Epithelial cell of proximal tubule (primary cell): ENCODE measurements around the gene MYT1. TPM values are rescaled to one million over a fixed set of nuclear protein-coding genes. Genes with fewer than 3 reads are reported as not detected.

Source experiments
- DNase-seq: peaks from one replicate; pipeline ENCODE4 v3.0.0-alpha.2; 2011; ENCODE audit warnings: low read depth
- H3K4me3 ChIP-seq: 2 replicates; pipeline ENCODE4 v1.5.1; 2011; ENCODE audit warnings: low read depth, mild to moderate bottlenecking, low read length
- total RNA-seq: library from RNA; depleted of rRNA; stranded (reverse); fragments of >200 nt; gene quantifications from 2 replicates; pipeline ENCODE4 v1.2.3, GENCODE V29; 2015
- TF ChIP-seq, protein P1 (sequence below): conservative IDR thresholded peaks from 2 replicates; pipeline ENCODE4 v1.5.1; 2012; ENCODE audit warnings: low read depth, mild to moderate bottlenecking, low read length

The MYT1 gene
- total RNA-seq, 1 donor from 2014 or later = not detected

DNA sequence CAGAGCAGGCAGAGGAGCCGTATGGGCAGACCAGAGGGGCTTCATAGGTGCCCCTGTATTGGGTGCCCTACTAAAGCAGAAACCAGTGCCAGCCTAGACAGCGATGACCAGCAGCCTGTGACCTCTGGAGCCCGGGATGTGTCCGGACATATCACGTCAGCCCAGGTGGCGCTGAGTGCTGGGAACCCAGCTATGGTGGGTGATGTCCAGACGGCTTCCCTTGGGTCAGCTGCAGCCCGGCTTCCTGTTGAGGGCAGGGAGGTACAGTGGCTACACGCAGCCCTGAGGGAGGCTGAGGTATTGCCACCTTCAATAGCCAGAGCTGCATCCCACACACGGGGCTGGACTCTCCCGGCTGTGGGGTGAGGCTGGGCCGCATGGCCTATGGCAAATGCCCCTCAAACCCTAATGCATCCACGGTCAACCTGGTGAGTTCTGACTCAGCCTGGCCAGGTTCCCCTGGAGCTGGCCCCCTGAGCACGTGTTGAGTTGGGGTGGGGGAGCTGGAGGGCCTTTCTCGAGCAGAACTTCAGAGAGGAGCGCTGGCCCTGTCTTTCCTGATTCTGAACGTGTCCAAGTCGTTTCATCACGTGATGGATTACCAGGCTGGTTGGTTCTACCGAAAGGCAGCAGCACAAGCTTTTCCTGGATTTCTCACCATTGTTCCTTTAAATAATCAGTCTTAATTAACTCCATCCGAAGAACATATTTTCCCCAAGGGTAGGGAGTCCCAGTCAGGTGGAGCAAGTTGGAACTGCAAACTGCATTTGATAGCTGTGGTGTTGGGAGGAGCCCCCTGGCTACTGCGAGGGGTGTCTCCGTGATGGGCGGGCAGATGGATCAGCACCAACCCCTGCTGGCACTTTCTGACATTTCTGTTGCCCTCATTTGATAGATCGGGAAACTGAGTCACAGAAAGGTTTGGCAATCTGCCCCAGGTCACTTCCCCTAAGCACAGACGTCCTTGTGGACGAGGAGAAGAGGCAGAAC lies 7.1 kb upstream of the MYT1 start:
- no peak overlapping the region for H3K4me3 ChIP-seq
- TF ChIP-seq, protein P1, sequence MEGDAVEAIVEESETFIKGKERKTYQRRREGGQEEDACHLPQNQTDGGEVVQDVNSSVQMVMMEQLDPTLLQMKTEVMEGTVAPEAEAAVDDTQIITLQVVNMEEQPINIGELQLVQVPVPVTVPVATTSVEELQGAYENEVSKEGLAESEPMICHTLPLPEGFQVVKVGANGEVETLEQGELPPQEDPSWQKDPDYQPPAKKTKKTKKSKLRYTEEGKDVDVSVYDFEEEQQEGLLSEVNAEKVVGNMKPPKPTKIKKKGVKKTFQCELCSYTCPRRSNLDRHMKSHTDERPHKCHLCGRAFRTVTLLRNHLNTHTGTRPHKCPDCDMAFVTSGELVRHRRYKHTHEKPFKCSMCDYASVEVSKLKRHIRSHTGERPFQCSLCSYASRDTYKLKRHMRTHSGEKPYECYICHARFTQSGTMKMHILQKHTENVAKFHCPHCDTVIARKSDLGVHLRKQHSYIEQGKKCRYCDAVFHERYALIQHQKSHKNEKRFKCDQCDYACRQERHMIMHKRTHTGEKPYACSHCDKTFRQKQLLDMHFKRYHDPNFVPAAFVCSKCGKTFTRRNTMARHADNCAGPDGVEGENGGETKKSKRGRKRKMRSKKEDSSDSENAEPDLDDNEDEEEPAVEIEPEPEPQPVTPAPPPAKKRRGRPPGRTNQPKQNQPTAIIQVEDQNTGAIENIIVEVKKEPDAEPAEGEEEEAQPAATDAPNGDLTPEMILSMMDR = no peak
- no peak for DNase-seq

DNA sequence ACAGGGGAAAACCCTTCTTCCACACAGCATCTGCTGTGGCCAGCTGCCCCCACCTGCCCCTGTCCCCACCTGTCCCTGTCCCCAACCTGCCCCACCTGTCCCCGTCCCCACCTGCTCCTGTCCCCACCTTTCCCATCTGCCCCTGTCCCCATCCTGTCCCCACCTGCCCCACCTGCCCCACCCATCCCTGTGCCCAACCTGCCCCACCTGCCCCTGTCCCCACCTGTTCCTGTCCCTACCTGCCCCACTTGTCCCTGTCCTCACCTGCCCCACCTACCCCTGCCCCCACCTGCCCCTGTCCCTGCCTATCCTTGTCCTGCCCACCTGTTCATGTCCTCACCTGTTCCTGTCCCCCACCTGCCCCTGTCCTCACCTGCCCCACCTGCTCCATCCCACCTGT lies 6.4 kb upstream of the MYT1 start:
- H3K4me3 ChIP-seq = no peak overlapping the region
- TF ChIP-seq, protein P1 = no peak
- DNase-seq = no peak

DNA sequence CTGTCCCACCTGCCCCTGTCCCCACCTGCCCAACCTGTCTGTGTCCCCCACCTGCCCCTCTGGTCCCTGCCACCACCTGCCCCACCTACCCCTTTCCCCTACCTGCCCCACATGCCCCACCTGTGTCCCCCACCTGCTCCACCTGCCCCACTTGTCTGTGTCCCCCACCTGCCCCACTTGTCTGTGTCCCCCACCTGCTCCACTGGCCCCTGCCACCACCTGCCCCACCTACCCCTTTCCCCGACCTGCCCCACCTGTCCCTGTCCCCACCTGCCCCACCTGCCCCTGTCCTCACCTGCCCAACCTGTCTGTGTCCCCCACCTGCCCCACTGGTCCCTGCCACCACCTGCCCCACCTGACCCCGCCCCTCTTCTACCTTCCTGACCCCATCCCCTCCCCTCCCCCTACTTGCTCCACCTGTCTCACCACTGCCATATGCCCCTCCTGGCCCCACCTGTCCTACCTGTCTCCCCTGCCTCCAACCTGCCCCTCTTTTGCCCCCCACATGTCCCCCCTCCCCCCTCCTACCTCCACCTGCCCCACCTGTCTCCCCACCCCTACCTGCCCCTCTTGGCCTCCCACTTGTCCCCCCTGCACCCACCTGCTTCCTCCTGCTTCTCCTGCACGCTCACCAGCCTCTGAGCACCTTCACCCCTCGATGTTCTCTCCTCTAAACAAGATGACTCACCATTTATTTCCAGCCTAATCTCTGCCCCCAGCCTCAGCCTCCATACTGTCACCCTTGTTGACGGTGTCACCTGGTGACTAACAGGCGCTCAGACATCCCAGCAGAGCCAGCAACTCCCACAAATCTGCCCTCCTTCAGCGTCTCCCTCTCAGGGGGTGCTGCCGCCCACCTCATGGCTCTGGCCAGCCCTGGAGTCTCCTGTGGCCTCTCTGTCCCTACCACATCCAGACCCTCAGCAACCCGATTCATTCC lies 5.6 kb upstream of the MYT1 start:
- TF ChIP-seq, protein P1 = no peak
- no peak for DNase-seq

DNA sequence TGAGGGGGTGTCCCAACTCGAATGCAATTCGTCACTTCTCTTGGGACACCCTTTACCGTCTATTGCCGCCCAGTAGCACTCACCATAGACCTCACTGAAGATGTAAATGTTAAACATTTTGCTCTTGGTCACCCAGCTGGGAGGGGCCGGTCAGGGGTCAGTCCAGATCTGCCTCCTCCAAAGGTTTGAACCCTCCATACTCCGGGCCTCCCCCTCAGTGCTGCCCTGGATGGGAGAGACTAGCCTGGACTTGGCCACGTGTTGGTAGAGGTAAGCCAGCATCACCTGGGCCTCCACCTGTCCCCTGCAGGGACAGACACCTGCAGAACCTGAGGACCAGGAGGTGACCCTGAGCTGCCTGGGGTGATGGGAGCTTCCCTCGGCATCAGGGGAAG lies 5.0 kb upstream of the MYT1 start:
- DNase-seq = no peak

More for the DNA sequence above, 5.6 kb upstream of the MYT1 start:
- H3K4me3 ChIP-seq = no peak overlapping the region

DNA sequence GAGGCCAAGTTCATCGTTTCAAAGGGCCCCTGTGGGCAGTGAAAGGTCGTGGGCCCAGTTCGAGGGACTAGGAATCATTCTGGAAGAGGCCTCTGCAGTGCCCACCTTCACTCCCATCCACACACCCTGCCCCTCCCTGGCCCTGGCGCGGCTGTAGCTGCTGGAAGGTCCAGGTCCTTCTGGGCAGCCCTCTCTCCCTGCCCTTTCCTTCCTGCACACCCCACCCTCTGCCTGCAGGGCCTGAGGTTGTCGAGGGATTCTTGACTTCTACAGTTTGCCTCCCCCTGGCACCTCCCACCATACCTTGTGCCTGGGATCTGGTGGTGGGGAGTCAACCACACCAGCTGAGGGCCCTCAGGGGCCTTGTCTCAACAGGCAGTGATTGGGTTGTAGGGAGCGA lies 4.5 kb upstream of the MYT1 start:
- no peak for DNase-seq
- no peak overlapping the region for H3K4me3 ChIP-seq
- TF ChIP-seq, protein P1 = no peak

More for the DNA sequence above, 5.0 kb upstream of the MYT1 start:
- TF ChIP-seq, protein P1 = no peak
- no peak overlapping the region for H3K4me3 ChIP-seq

DNA sequence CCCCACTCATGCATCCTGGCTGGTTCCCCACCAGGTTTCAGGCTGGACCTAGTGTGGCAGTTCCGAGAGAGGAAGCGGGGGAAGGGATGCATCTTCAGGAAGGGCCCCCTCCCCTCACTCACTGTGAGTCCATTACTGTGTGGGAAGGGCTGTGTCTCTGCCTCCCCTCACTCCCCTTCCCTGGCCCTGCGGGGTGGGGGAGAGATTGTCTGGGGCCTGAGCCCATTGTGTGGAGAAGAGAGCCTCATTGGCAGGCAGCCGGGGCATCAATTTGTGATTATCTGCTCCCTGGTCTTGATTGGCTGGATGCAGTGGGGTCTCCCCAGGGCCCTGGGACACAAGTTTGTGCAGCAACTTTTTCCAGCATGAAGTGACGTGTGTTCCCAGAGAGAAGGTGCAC lies 4.1 kb upstream of the MYT1 start:
- H3K4me3 ChIP-seq = no peak overlapping the region
- TF ChIP-seq, protein P1 = no peak
- DNase-seq = no peak
